SJSA1 (cell line): ENCODE data around the gene HNRNPAB. TPM values are rescaled to one million over a fixed set of nuclear protein-coding genes. Genes with fewer than 3 reads are reported as not detected.
"Not testable (repeated sequence)": the region's sequence is repeated elsewhere in the genome, so short reads cannot be mapped to it uniquely, and the experiment has no call there.

Source experiments
- DNase-seq, 2 experiments: peaks; one replicate each; pipeline ENCODE4 v3.0.0-alpha.2; 2015 to 2020; ENCODE audit warnings: low spot score in 2 of 2, low read depth in 1 of 2
- H3K27ac ChIP-seq: fragments of 250-450 bp; sonication (Bioruptor Pico); 2 replicates; pipeline ENCODE4 v1.5.1; 2020; ENCODE audit warnings: mild to moderate bottlenecking, moderate library complexity
- H3K27me3 ChIP-seq: fragments of 250-450 bp; sonication (Bioruptor Pico); replicated peaks from 2 replicates; pipeline ENCODE4 v1.5.1; 2020; ENCODE audit warnings: mild to moderate bottlenecking, moderate library complexity
- H3K36me3 ChIP-seq: fragments of 250-450 bp; sonication (Bioruptor Pico); 2 replicates; pipeline ENCODE4 v1.5.1; 2020; ENCODE audit warnings: mild to moderate bottlenecking
- H3K4me1 ChIP-seq: fragments of 250-450 bp; sonication (Bioruptor Pico); replicated peaks from 2 replicates; pipeline ENCODE4 v1.6.1; 2021; ENCODE audit warnings: mild to moderate bottlenecking
- H3K4me3 ChIP-seq: fragments of 250-450 bp; sonication (Bioruptor Pico); 2 replicates; pipeline ENCODE4 v1.5.1; 2020; ENCODE audit warnings: mild to moderate bottlenecking
- H3K9me3 ChIP-seq: fragments of 250-450 bp; sonication (Bioruptor Pico); replicated peaks from 2 replicates; pipeline ENCODE4 v1.5.1; 2020; ENCODE audit warnings: mild to moderate bottlenecking
- total RNA-seq: library from RNA; depleted of rRNA; stranded (reverse); fragments of >200 nt; shearing (Covaris generic); gene quantifications from 2 replicates; pipeline ENCODE4 v1.2.3, GENCODE V29; 2014

HNRNPAB gene
- total RNA-seq, 1 experiment from 2014 or later: 181 TPM

DNA sequence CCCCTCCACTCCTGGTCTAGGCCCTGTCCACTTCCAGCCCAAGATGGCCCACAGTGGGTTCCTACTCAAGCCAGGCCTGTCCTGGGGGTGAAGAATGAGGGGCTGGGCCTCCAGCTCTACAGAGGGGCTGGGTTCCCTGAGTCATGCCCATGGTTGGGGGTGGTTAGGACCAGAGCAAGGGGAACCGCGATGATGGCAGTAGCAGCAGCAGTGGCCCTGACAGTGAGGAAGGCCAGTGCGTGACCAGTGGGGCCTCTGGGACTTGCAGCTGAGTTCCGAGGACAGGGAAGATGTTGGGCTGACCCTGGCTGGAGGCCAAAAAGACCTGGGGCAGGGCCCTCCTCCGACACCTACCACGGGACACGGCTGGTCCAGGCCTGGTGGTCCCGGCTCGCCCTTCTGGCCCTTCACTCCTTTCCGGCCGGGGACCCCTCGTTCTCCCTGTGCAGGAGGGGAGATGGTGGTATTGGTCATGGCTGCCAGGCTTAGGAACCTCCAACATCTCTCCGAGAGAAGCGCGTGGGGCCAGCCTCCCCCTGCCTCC lies 37.4 kb downstream of the HNRNPAB start:
- Histone ChIP-seq H3K4me3 (no peak overlapping the region), H3K4me1 (no peaks in the 10 kb centered on the region), H3K9me3 (peaks cover 9% of the 10 kb centered on the region), H3K27ac (no peak overlapping the region), H3K36me3 (no peaks in the 10 kb centered on the region), H3K27me3 (no peaks in the 10 kb centered on the region)
- no peak for DNase-seq

DNA sequence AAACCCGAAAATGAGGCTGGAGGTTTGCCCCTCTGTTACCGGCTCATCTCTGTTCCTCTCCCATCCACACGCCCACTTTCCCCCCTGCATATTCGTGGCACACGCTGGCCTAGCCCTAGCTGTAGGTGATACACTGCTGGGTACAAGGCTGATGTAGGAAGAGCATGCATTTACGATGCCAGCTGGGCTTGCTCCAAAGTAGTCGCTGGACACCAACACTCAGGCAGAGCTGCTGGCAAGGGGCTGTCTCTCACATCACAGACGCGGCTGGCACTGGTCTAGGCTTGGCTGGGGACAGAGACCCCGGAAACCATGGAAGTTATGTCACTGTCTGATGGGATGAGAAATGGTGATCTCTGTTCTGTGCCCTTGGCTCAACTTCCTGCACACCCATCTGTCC lies 38.1 kb downstream of the HNRNPAB start:
- Histone ChIP-seq H3K4me1 (no peaks in the 10 kb centered on the region), H3K27ac (no peak overlapping the region), H3K9me3 (peaks cover 9% of the 10 kb centered on the region), H3K4me3 (no peak overlapping the region), H3K27me3 (no peaks in the 10 kb centered on the region), H3K36me3 (no peaks in the 10 kb centered on the region)
- DNase-seq: no peak

GRCh38 chr5:178244576-178244975 lies 40.2 kb downstream of the HNRNPAB start:
- Histone ChIP-seq H3K27me3 (no peaks in the 10 kb centered on the region), H3K27ac (no peak overlapping the region), H3K36me3 (no peaks in the 10 kb centered on the region), H3K9me3 (peaks cover 9% of the 10 kb centered on the region), H3K4me1 (no peaks in the 10 kb centered on the region), H3K4me3 (no peak overlapping the region)
- DNase-seq: no peak

- H3K9me3 ChIP-seq: peaks cover 9% of the 10 kb centered on the region
- no peaks in the 10 kb centered on the region for H3K27me3 ChIP-seq
- H3K4me1 ChIP-seq: no peaks in the 10 kb centered on the region
- DNase-seq: no peak
- H3K27ac ChIP-seq: no peak overlapping the region
- H3K4me3 ChIP-seq: no peak overlapping the region
- no peaks in the 10 kb centered on the region for H3K36me3 ChIP-seq
These were observed 41.1 kb downstream of the HNRNPAB start for GRCh38 chr5:178245389-178245788.

GRCh38 chr5:178246624-178247279 lies 42.4 kb downstream of the HNRNPAB start:
- Histone ChIP-seq H3K27ac (no peak overlapping the region), H3K4me3 (no peak overlapping the region), H3K9me3 (peaks cover 5% of the 10 kb centered on the region; the same call in 1 of the 2 replicates), H3K27me3 (no peaks in the 10 kb centered on the region), H3K36me3 (no peaks in the 10 kb centered on the region), H3K4me1 (no peaks in the 10 kb centered on the region)
- DNase-seq: no peak

GRCh38 chr5:178247481-178248456 lies 43.4 kb downstream of the HNRNPAB start:
- H3K27ac ChIP-seq: no peak overlapping the region
- DNase-seq: no peak
- no peak overlapping the region for H3K4me3 ChIP-seq
- no peaks in the 10 kb centered on the region for H3K36me3 ChIP-seq
- no peaks in the 10 kb centered on the region for H3K27me3 ChIP-seq
- H3K9me3 ChIP-seq: peaks cover 4% of the 10 kb centered on the region; the same call in 1 of the 2 replicates
- H3K4me1 ChIP-seq: no peaks in the 10 kb centered on the region

GRCh38 chr5:178248750-178249149 lies 44.4 kb downstream of the HNRNPAB start:
- Histone ChIP-seq H3K36me3 (no peaks in the 10 kb centered on the region), H3K9me3 (no peaks in the 10 kb centered on the region; the same call in 1 of the 2 replicates)

GRCh38 chr5:178249191-178249989 lies 45.1 kb downstream of the HNRNPAB start:
- Histone ChIP-seq H3K27ac (no peak overlapping the region), H3K27me3 (no peaks in the 10 kb centered on the region), H3K9me3 (no peaks in the 10 kb centered on the region; the same call in 1 of the 2 replicates), H3K36me3 (no peaks in the 10 kb centered on the region), H3K4me3 (no peak overlapping the region), H3K4me1 (no peaks in the 10 kb centered on the region)
- DNase-seq: no peak

More at GRCh38 chr5:178248750-178249149, 44.4 kb downstream of the HNRNPAB start:
- Histone ChIP-seq H3K4me3 (no peak overlapping the region), H3K27ac (no peak overlapping the region), H3K27me3 (no peaks in the 10 kb centered on the region), H3K4me1 (no peaks in the 10 kb centered on the region)
- DNase-seq: no peak

GRCh38 chr5:178250263-178250662 lies 45.9 kb downstream of the HNRNPAB start:
- Histone ChIP-seq H3K9me3 (no peaks in the 10 kb centered on the region; the same call in 1 of the 2 replicates), H3K27me3 (no peaks in the 10 kb centered on the region), H3K4me3 (no peak overlapping the region), H3K27ac (no peak overlapping the region), H3K4me1 (no peaks in the 10 kb centered on the region), H3K36me3 (no peaks in the 10 kb centered on the region)
- no peak for DNase-seq

- Histone ChIP-seq H3K4me1 (no peaks in the 10 kb centered on the region), H3K4me3 (no peak overlapping the region), H3K36me3 (no peaks in the 10 kb centered on the region), H3K27me3 (no peaks in the 10 kb centered on the region), H3K27ac (no peak overlapping the region), H3K9me3 (peaks cover 7% of the 10 kb centered on the region; the same call in 1 of the 2 replicates)
- DNase-seq: no peak
These were observed 47.9 kb downstream of the HNRNPAB start for GRCh38 chr5:178252258-178252657.

- H3K36me3 ChIP-seq, H3K27ac ChIP-seq, H3K4me1 ChIP-seq, DNase-seq, H3K4me3 ChIP-seq, H3K27me3 ChIP-seq: not testable (repeated sequence)
- H3K9me3 ChIP-seq: peaks cover 12% of the 10 kb centered on the region; the same call in 1 of the 2 replicates
These were observed 49.3 kb downstream of the HNRNPAB start for GRCh38 chr5:178253632-178254031.

- Histone ChIP-seq H3K4me1 (no peaks in the 10 kb centered on the region), H3K4me3 (no peak overlapping the region), H3K27me3 (no peaks in the 10 kb centered on the region), H3K36me3 (no peaks in the 10 kb centered on the region), H3K27ac (no peak overlapping the region), H3K9me3 (peaks cover 14% of the 10 kb centered on the region; the same call in 1 of the 2 replicates)
- no peak for DNase-seq
These were observed 52.4 kb downstream of the HNRNPAB start for GRCh38 chr5:178256746-178257145.

GRCh38 chr5:178257650-178258049 lies 53.3 kb downstream of the HNRNPAB start:
- Histone ChIP-seq H3K27ac (no peak overlapping the region), H3K36me3 (no peaks in the 10 kb centered on the region), H3K27me3 (no peaks in the 10 kb centered on the region), H3K4me3 (no peak overlapping the region), H3K9me3 (peaks cover 14% of the 10 kb centered on the region; the same call in 1 of the 2 replicates), H3K4me1 (no peaks in the 10 kb centered on the region)
- no peak for DNase-seq
